ENCODE measurements around the gene PPM1H.

DNA sequence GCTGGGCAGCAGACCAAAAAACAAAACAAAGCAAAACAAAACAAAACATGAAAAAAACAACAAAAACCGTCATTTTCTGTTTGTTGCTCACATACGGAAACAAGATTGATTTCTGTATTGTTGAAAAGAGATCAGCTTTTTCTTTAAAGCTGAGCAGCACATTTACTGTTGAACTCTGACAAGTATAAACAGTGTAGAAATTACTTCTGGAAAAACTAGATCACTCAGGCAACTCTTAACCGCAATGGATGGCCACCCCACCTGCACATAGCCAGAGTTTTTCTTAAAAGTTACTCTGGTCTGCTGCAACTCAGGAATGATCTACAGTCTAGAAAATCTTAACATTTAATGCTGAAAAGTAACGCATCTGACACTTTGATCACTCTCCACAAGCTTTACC, 80.9 kb downstream of the PPM1H start:
- TF ChIP-seq, protein P1, sequence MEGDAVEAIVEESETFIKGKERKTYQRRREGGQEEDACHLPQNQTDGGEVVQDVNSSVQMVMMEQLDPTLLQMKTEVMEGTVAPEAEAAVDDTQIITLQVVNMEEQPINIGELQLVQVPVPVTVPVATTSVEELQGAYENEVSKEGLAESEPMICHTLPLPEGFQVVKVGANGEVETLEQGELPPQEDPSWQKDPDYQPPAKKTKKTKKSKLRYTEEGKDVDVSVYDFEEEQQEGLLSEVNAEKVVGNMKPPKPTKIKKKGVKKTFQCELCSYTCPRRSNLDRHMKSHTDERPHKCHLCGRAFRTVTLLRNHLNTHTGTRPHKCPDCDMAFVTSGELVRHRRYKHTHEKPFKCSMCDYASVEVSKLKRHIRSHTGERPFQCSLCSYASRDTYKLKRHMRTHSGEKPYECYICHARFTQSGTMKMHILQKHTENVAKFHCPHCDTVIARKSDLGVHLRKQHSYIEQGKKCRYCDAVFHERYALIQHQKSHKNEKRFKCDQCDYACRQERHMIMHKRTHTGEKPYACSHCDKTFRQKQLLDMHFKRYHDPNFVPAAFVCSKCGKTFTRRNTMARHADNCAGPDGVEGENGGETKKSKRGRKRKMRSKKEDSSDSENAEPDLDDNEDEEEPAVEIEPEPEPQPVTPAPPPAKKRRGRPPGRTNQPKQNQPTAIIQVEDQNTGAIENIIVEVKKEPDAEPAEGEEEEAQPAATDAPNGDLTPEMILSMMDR (conservative IDR thresholded peaks at IDR 0.05; ENCODE audit: low read depth, low read length) = no peak
- no peak for TF ChIP-seq EZH2 (IDR thresholded peaks at IDR 0.05; ENCODE audit: low read length, unreplicated experiment)
- TF ChIP-seq EZH2phosphoT487 (IDR thresholded peaks at IDR 0.05; ENCODE audit: borderline replicate concordance, low read length) = no peak
